Fibroblast of pulmonary artery (primary cell): ENCODE measurements around the gene INSYN2B.

Source experiments
- DNase-seq: peaks from one replicate; pipeline ENCODE4 v3.0.0-alpha.2; 2010; ENCODE audit warnings: low read depth
- H3K4me3 ChIP-seq: replicated peaks from 2 replicates; pipeline ENCODE4 v1.5.1; 2011; ENCODE audit warnings: low read depth, mild to moderate bottlenecking, control low read depth, low read length, moderate library complexity
- CTCF ChIP-seq: IDR thresholded peaks from 2 replicates; pipeline ENCODE4 v1.5.1; 2011; ENCODE audit warnings: mild to moderate bottlenecking, control low read depth, low read length, inconsistent platforms; ENCODE audit errors: missing control alignments

The INSYN2B gene

GRCh38 chr5:169831331-169831730, 149.0 kb downstream of the INSYN2B start:
- H3K4me3 ChIP-seq, result no peak overlapping the region
- DNase-seq, result no peak
- TF ChIP-seq CTCF, result no peak

GRCh38 chr5:169828385-169828784, 151.9 kb downstream of the INSYN2B start:
- no peak for DNase-seq
- TF ChIP-seq CTCF, result no peak
- no peak overlapping the region for H3K4me3 ChIP-seq

GRCh38 chr5:169827769-169828168, 152.5 kb downstream of the INSYN2B start:
- no peak for TF ChIP-seq CTCF
- DNase-seq, result peak; percentile 36

GRCh38 chr5:169826618-169827017, 153.7 kb downstream of the INSYN2B start:
- H3K4me3 ChIP-seq, result no peak overlapping the region
- TF ChIP-seq CTCF, result peak; percentile 35
- DNase-seq, result peak; percentile 33

More at GRCh38 chr5:169827769-169828168, 152.5 kb downstream of the INSYN2B start:
- H3K4me3 ChIP-seq, result no peak overlapping the region

- no peak overlapping the region for H3K4me3 ChIP-seq
- DNase-seq, result no peak
- TF ChIP-seq CTCF, result no peak
These were observed 163.3 kb downstream of the INSYN2B start for GRCh38 chr5:169817031-169817430.

- no peak overlapping the region for H3K4me3 ChIP-seq
- TF ChIP-seq CTCF, result no peak
- DNase-seq, result peak; percentile 15
These were observed 165.8 kb downstream of the INSYN2B start for GRCh38 chr5:169814522-169814921.
